PC-9 (cell line): ENCODE measurements around the gene ZNF491.
A peak's percentile ranks its signal among the peaks of the same experiment; 100 is the strongest.
"Not testable (repeated sequence)": the region's sequence is repeated elsewhere in the genome, so short reads cannot be mapped to it uniquely, and the experiment has no call there.

ENCODE experiments used
- EZH2 ChIP-seq: fragments of 200-600 bp; sonication (generic); IDR thresholded peaks from 2 replicates; pipeline ENCODE4 v1.8.0; 2017; ENCODE audit warnings: antibody characterized with exemption, low read depth
- TF ChIP-seq, protein P1 (sequence below): fragments of 200-600 bp; sonication (generic); conservative IDR thresholded peaks from 2 replicates; pipeline ENCODE4 v1.6.1; 2017; ENCODE audit warnings: mixed run types, antibody characterized with exemption, mild to moderate bottlenecking, moderate library complexity

DNA sequence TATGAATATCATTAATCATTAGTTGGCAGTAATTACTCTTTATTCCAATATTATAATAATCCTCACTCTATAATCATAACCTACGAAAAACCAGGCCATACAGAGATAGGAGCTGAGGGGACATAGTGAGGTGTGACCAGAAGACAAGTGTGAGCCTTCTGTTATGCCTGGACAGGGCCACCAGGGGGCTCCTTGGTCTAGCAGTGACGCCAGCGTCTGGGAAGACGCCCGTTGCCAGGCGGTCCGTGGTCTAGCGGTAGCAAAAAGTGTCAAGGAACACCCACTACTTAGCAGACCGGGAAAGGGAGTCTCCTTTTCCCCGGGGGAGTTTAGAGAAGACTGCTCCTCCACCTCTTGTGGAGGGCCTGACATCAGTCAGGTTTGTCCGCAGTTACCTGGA, 26.8 kb upstream of the ZNF491 start:
- TF ChIP-seq, protein P1, sequence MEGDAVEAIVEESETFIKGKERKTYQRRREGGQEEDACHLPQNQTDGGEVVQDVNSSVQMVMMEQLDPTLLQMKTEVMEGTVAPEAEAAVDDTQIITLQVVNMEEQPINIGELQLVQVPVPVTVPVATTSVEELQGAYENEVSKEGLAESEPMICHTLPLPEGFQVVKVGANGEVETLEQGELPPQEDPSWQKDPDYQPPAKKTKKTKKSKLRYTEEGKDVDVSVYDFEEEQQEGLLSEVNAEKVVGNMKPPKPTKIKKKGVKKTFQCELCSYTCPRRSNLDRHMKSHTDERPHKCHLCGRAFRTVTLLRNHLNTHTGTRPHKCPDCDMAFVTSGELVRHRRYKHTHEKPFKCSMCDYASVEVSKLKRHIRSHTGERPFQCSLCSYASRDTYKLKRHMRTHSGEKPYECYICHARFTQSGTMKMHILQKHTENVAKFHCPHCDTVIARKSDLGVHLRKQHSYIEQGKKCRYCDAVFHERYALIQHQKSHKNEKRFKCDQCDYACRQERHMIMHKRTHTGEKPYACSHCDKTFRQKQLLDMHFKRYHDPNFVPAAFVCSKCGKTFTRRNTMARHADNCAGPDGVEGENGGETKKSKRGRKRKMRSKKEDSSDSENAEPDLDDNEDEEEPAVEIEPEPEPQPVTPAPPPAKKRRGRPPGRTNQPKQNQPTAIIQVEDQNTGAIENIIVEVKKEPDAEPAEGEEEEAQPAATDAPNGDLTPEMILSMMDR: peak; percentile 59
- not testable (repeated sequence) for TF ChIP-seq EZH2
